IMR-90 (cell line): ENCODE data around the gene CFH. TPM values are rescaled to one million over a fixed set of nuclear protein-coding genes. Genes with fewer than 3 reads are reported as not detected.

ENCODE experiments used
- ATAC-seq: fragments of 200-7000 bp; cut with Tn5 transposase; 2 replicates; pipeline ENCODE4 v1.9.1; 2020; ENCODE audit warnings: low read depth, mild to moderate bottlenecking, moderate library complexity
- BruUV-seq: library from RNA; stranded (reverse); fragments of 400-500 nt; replicated peaks from 2 replicates; lab custom pipeline; 2021; lab: Mats Ljungman, UMichigan
- CTCF ChIA-PET: fragments of 300-600 bp; formaldehyde crosslinking; extraction: SDS; loops from one replicate; lab custom pipeline; 2021; ENCODE audit warnings: antibody characterized with exemption; lab: Yijun Ruan, JAX
- POLR2A ChIA-PET: fragments of 300-600 bp; sonication (Branson Sonifier 250); formaldehyde crosslinking; loops from one replicate; lab custom pipeline; 2022; ENCODE audit warnings: antibody characterized with exemption; ENCODE audit not compliant: unreplicated experiment; lab: Charles Lee
- DNase-seq: peaks from one replicate; pipeline ENCODE4 v3.0.0; 2013
- H2AFZ ChIP-seq: replicated peaks from 2 replicates; pipeline ENCODE3; 2013; ENCODE audit warnings: low read length, mild to moderate bottlenecking; ENCODE audit not compliant: poor library complexity
- H2AK5ac ChIP-seq: 2 replicates; pipeline ENCODE4 v1.6.1; 2013; ENCODE audit warnings: low read depth, low read length, inconsistent platforms
- H2AK9ac ChIP-seq: replicated peaks from 2 replicates; pipeline ENCODE3; 2013; ENCODE audit warnings: mild to moderate bottlenecking, low read depth, low read length, moderate library complexity; ENCODE audit not compliant: poor library complexity
- H2BK120ac ChIP-seq: 2 replicates; pipeline ENCODE4 v1.6.1; 2013; ENCODE audit warnings: low read depth, low read length, inconsistent platforms
- H2BK15ac ChIP-seq: 3 replicates; pipeline ENCODE4 v1.6.1; 2013; ENCODE audit warnings: low read depth, low read length, inconsistent platforms
- H2BK20ac ChIP-seq: 2 replicates; pipeline ENCODE4 v1.6.1; 2013; ENCODE audit warnings: low read depth, mild to moderate bottlenecking, inconsistent platforms, low read length, moderate library complexity
- H2BK5ac ChIP-seq: 2 replicates; pipeline ENCODE4 v1.6.1; 2013; ENCODE audit warnings: mild to moderate bottlenecking, low read depth, low read length, inconsistent platforms; ENCODE audit not compliant: poor library complexity, severe bottlenecking
- H3K14ac ChIP-seq: replicated peaks from 2 replicates; pipeline ENCODE4 v1.6.1; 2013; ENCODE audit warnings: low read depth, low read length, inconsistent platforms
- H3K18ac ChIP-seq: 2 replicates; pipeline ENCODE4 v1.6.1; 2013; ENCODE audit warnings: low read depth, low read length, control low read depth
- H3K23ac ChIP-seq: 2 replicates; pipeline ENCODE4 v1.6.1; 2013; ENCODE audit warnings: low read depth, low read length, inconsistent platforms
- H3K27ac ChIP-seq: 2 replicates; pipeline ENCODE4 v1.5.1; 2013; ENCODE audit warnings: mild to moderate bottlenecking, control low read depth, low read length; ENCODE audit not compliant: insufficient read depth
- H3K27me3 ChIP-seq: 2 replicates; pipeline ENCODE4 v1.6.1; 2013; ENCODE audit warnings: low read length; ENCODE audit not compliant: control insufficient read depth, insufficient read depth
- H3K36me3 ChIP-seq: 2 replicates; pipeline ENCODE4 v1.6.1; 2013; ENCODE audit warnings: low read length, mixed read lengths; ENCODE audit not compliant: control insufficient read depth, insufficient read depth
- H3K4ac ChIP-seq: 2 replicates; pipeline ENCODE4 v1.6.1; 2013; ENCODE audit warnings: low read depth, low read length, inconsistent platforms
- H3K4me1 ChIP-seq: 2 replicates; pipeline ENCODE4 v1.6.1; 2013; ENCODE audit warnings: low read length, mixed read lengths; ENCODE audit not compliant: control insufficient read depth, insufficient read depth
- H3K4me2 ChIP-seq: 2 replicates; pipeline ENCODE4 v1.6.1; 2013; ENCODE audit warnings: low read depth, mild to moderate bottlenecking, control low read depth, low read length, moderate library complexity
- H3K4me3 ChIP-seq: 2 replicates; pipeline ENCODE4 v1.5.1; 2013; ENCODE audit warnings: low read depth, mild to moderate bottlenecking, control low read depth, low read length, moderate library complexity; ENCODE audit not compliant: insufficient read depth
- H3K56ac ChIP-seq: 2 replicates; pipeline ENCODE4 v1.6.1; 2013; ENCODE audit warnings: low read length, inconsistent platforms; ENCODE audit not compliant: insufficient read depth; ENCODE audit errors: extremely low read depth
- H3K79me1 ChIP-seq, 2 experiments: 2 replicates each; pipeline ENCODE4 v1.6.1; 2013; ENCODE audit warnings: low read length in 2 of 2, inconsistent platforms in 1 of 2, low read depth in 1 of 2
- H3K9ac ChIP-seq: 2 replicates; pipeline ENCODE4 v1.6.1; 2013; ENCODE audit warnings: low read depth, low read length, control low read depth
- H3K9me1 ChIP-seq: 2 replicates; pipeline ENCODE4 v1.6.1; 2013; ENCODE audit warnings: low read length, inconsistent platforms; ENCODE audit not compliant: insufficient read depth
- H3K9me3 ChIP-seq: 2 replicates; pipeline ENCODE4 v1.6.1; 2013; ENCODE audit warnings: low read length; ENCODE audit not compliant: control insufficient read depth, insufficient read depth
- H4K20me1 ChIP-seq: 2 replicates; pipeline ENCODE4 v1.6.1; 2013; ENCODE audit warnings: low read length, inconsistent platforms; ENCODE audit not compliant: insufficient read depth
- H4K5ac ChIP-seq: 2 replicates; pipeline ENCODE4 v1.6.1; 2013; ENCODE audit warnings: mild to moderate bottlenecking, low read depth, low read length, control low read depth
- H4K8ac ChIP-seq, 2 experiments: 2 replicates each; pipeline ENCODE4 v1.6.1; 2013; ENCODE audit warnings: low read depth in 2 of 2, low read length in 2 of 2, control low read depth in 1 of 2, inconsistent platforms in 1 of 2
- H4K91ac ChIP-seq: 2 replicates; pipeline ENCODE4 v1.6.1; 2013; ENCODE audit warnings: low read depth, low read length, inconsistent platforms; ENCODE audit not compliant: insufficient read depth
- BHLHE40 ChIP-seq: fragments of 150-350 bp; IDR thresholded peaks from 2 replicates; pipeline ENCODE4 v1.6.1; 2016; ENCODE audit warnings: mild to moderate bottlenecking, low read depth, low read length
- CEBPB ChIP-seq: IDR thresholded peaks from 2 replicates; pipeline ENCODE4 v1.6.1; 2012; ENCODE audit warnings: low read depth, low read length, improper control_type of control experiment
- CHD1 ChIP-seq: IDR thresholded peaks from 2 replicates; pipeline ENCODE4 v1.6.1; 2012; ENCODE audit warnings: low read depth, low read length, improper control_type of control experiment
- CTCF ChIP-seq: conservative IDR thresholded peaks from 2 replicates; pipeline ENCODE4 v1.5.1; 2012; ENCODE audit warnings: mild to moderate bottlenecking, low read depth, low read length, improper control_type of control experiment
- ELK1 ChIP-seq: fragments of 150-350 bp; IDR thresholded peaks from 2 replicates; pipeline ENCODE4 v1.6.1; 2016; ENCODE audit warnings: low read depth, mild to moderate bottlenecking, low read length, moderate library complexity, borderline replicate concordance
- FOS ChIP-seq: fragments of 150-350 bp; IDR thresholded peaks from 2 replicates; pipeline ENCODE4 v1.6.1; 2016; ENCODE audit warnings: low read depth, low read length
- MAFK ChIP-seq: IDR thresholded peaks from 2 replicates; pipeline ENCODE4 v1.6.1; 2012; ENCODE audit warnings: low read depth, low read length, improper control_type of control experiment
- MAZ ChIP-seq: IDR thresholded peaks from 2 replicates; pipeline ENCODE4 v1.6.1; 2012; ENCODE audit warnings: low read depth, mild to moderate bottlenecking, low read length, improper control_type of control experiment, moderate library complexity, borderline replicate concordance
- MXI1 ChIP-seq: IDR thresholded peaks from 2 replicates; pipeline ENCODE4 v1.6.1; 2012; ENCODE audit warnings: low read depth, mild to moderate bottlenecking, low read length, moderate library complexity, borderline replicate concordance
- NFE2L2 ChIP-seq: fragments of 150-350 bp; IDR thresholded peaks from 2 replicates; pipeline ENCODE4 v1.6.1; 2016; ENCODE audit warnings: low read depth, mild to moderate bottlenecking, low read length
- POLR2A ChIP-seq: IDR thresholded peaks from 2 replicates; pipeline ENCODE4 v1.6.1; 2012; ENCODE audit warnings: mild to moderate bottlenecking, low read depth, low read length
- RAD21 ChIP-seq: IDR thresholded peaks from 2 replicates; pipeline ENCODE4 v1.6.1; 2012; ENCODE audit warnings: low read length, improper control_type of control experiment
- RCOR1 ChIP-seq: IDR thresholded peaks from 2 replicates; pipeline ENCODE4 v1.6.1; 2012; ENCODE audit warnings: mild to moderate bottlenecking, low read length, improper control_type of control experiment; ENCODE audit not compliant: insufficient replicate concordance
- RFX5 ChIP-seq: IDR thresholded peaks from 2 replicates; pipeline ENCODE4 v1.8.0; 2012; ENCODE audit warnings: low read depth, mild to moderate bottlenecking, low read length, moderate library complexity
- SMC3 ChIP-seq: fragments of 150-350 bp; IDR thresholded peaks from 2 replicates; pipeline ENCODE4 v1.6.1; 2016; ENCODE audit warnings: low read depth, mild to moderate bottlenecking, antibody characterized with exemption, low read length, moderate library complexity
- USF2 ChIP-seq: fragments of 150-350 bp; IDR thresholded peaks from 2 replicates; pipeline ENCODE4 v1.6.1; 2017; ENCODE audit warnings: mild to moderate bottlenecking, antibody characterized with exemption, low read length, low read depth
- WGBS, 2 experiments: methylation state at CpG; one replicate each; pipeline versions ENCODE4 v1.1.5 to v1.1.7; 2013; ENCODE audit warnings: missing lambda C conversion rate in 2 of 2; ENCODE audit not compliant: insufficient read length in 1 of 2; ENCODE audit errors: extremely low coverage in 2 of 2; 5-methylcytosine and 5-hydroxymethylcytosine counted together
- dilution Hi-C: fragments of 300-500 bp; cut with HindIII; formaldehyde crosslinking; loops from one replicate; pipeline ENCODE4 v1.14.3; 2018; ENCODE audit warnings: low sequenced_read_pairs; ENCODE audit not compliant: unreplicated experiment
- in situ Hi-C: fragments of 300-500 bp; cut with MboI; formaldehyde crosslinking; loops from 3 replicates; pipeline ENCODE4 v1.14.3; 2019; ENCODE audit warnings: low sequenced_read_pairs, inconsistent platforms, mixed read lengths
- intact Hi-C: fragments of 100-400 bp; cut with micrococcal nuclease; formaldehyde crosslinking; loops from 2 replicates; pipeline ENCODE4 v1.10.0; 2022
- polyA plus RNA-seq, 3 experiments: library from polyadenylated mRNA; depleted of rRNA; stranded (reverse); fragments of >200 nt; gene quantifications; 2 replicates each; pipeline ENCODE4 v1.2.3, GENCODE V29; 2012; ENCODE audit warnings: low replicate concordance in 1 of 3
- total RNA-seq: library from RNA; depleted of rRNA; stranded (reverse); fragments of >200 nt; gene quantifications from 2 replicates; pipeline ENCODE4 v1.2.3, GENCODE V29; 2012

CFH gene
- total and polyA plus RNA-seq, 2 of the 4 experiments (the other 2 are of a cell fraction) = 6.3 to 12.1 TPM

GRCh38 chr1:196777603-196778002 lies 125.8 kb downstream of the CFH start:
- Histone ChIP-seq H4K5ac (no peak overlapping the region), H3K27me3 (no peaks in the 10 kb centered on the region), H3K27ac (no peak overlapping the region), H3K56ac (no peak overlapping the region), H3K9me3 (no peaks in the 10 kb centered on the region), H2BK15ac (no peak overlapping the region), H4K20me1 (no peaks in the 10 kb centered on the region), H3K79me1 (no peaks in the 10 kb centered on the region), H3K4ac (no peak overlapping the region), H3K14ac (no peak overlapping the region), H3K4me2 (no peak overlapping the region), H3K4me1 (no peaks in the 10 kb centered on the region), H4K8ac (no peak overlapping the region), H2AK9ac (no peak overlapping the region), H3K9ac (no peak overlapping the region), H3K23ac (no peak overlapping the region), H2BK120ac (no peak overlapping the region), H2BK20ac (no peak overlapping the region), H3K18ac (no peak overlapping the region), H2AK5ac (no peak overlapping the region), H3K36me3 (no peaks in the 10 kb centered on the region), H4K91ac (no peak overlapping the region), H2AFZ (no peak overlapping the region), H3K9me1 (no peaks in the 10 kb centered on the region), H2BK5ac (no peak overlapping the region), H3K4me3 (no peak overlapping the region)
- CTCF ChIA-PET = no interaction called here
- intact Hi-C loops = no loop called here
- BruUV-seq = no TSS peak
- dilution Hi-C loops = no loop called here
- ATAC-seq (no peak), DNase-seq (no peak)
- TF ChIP-seq FOS (no peak), RCOR1 (no peak), CHD1 (no peak), MAZ (no peak), NFE2L2 (no peak), BHLHE40 (no peak), CEBPB (no peak), CTCF (no peak), MAFK (no peak), SMC3 (no peak), RAD21 (no peak), POLR2A (no peak), RFX5 (no peak), USF2 (no peak), ELK1 (no peak), MXI1 (no peak)
- in situ Hi-C loops = no loop called here
- no CpG with 5 or more reads among the region's 13 CpGs for WGBS, 2 experiments
- POLR2A ChIA-PET = no interaction called here
